ENCODE measurements around the gene PTPRK. TPM values are rescaled to one million over a fixed set of nuclear protein-coding genes. Genes with fewer than 3 reads are reported as not detected.

Gene PTPRK
- total and polyA plus RNA-seq, 2 experiments from 2014 or later: 26.9 to 56.4 TPM

- H3K9me3 Mint-ChIP-seq: no peaks in the 10 kb centered on the region
- Histone ChIP-seq H3K4me2 (no peak overlapping the region), H4K20me1 (replicated peaks; ENCODE audit: insufficient read depth) (no peaks in the 10 kb centered on the region), H3K27ac (ENCODE audit: low read depth) (no peak overlapping the region), H3K36me3 (ENCODE audit: insufficient read depth) (no peaks in the 10 kb centered on the region), H3K27me3 (ENCODE audit: insufficient read depth) (no peaks in the 10 kb centered on the region), H3K79me2 (replicated peaks; ENCODE audit: insufficient read depth) (no peaks in the 10 kb centered on the region), H3K4me3 (no peak overlapping the region), H2AFZ (no peak overlapping the region), H3K9me2 (ENCODE audit: insufficient read depth) (peaks cover 12% of the 10 kb centered on the region), H3K4me1 (ENCODE audit: insufficient read depth) (no peaks in the 10 kb centered on the region), H3F3A (replicated peaks; ENCODE audit: low read depth) (no peaks in the 10 kb centered on the region)
- H3K36me3 Mint-ChIP-seq (ENCODE audit: low read depth): no peaks in the 10 kb centered on the region
- no peak for ATAC-seq
- H3K4me3 Mint-ChIP-seq: no peak overlapping the region
- DNase-seq (ENCODE audit: low spot score): no peak
- TF ChIP-seq STAT1 (IDR thresholded peaks at IDR 0.05; ENCODE audit: unreplicated experiment) (no peak), NANOG (IDR thresholded peaks at IDR 0.05; ENCODE audit: borderline replicate concordance) (no peak), CTCF (conservative IDR thresholded peaks at IDR 0.05; ENCODE audit: low read depth in 2 of 2) (no peak), EZH2phosphoT487 (IDR thresholded peaks at IDR 0.05; ENCODE audit: unreplicated experiment) (no peak), REST (IDR thresholded peaks at IDR 0.05; ENCODE audit: unreplicated experiment) (no peak), ETS1 (IDR thresholded peaks at IDR 0.05) (no peak), ZNF462 (CRISPR knock-in tag; IDR thresholded peaks at IDR 0.05) (no peak), ZNF331 (CRISPR knock-in tag; IDR thresholded peaks at IDR 0.05; ENCODE audit: low read depth) (no peak), JUNB (IDR thresholded peaks at IDR 0.05; ENCODE audit: unreplicated experiment) (no peak), CREB1 (CRISPR knock-in tag; IDR thresholded peaks at IDR 0.05; ENCODE audit: low read depth) (no peak), POLR2AphosphoS5 (IDR thresholded peaks at IDR 0.05; ENCODE audit: low read depth) (no peak)
- H3K27ac Mint-ChIP-seq: no peak overlapping the region
- H3K27me3 Mint-ChIP-seq (ENCODE audit: insufficient read depth, low read depth, poor library complexity): no peaks in the 10 kb centered on the region
- no peaks in the 10 kb centered on the region for H3K4me1 Mint-ChIP-seq
These were observed 574.8 kb downstream of the PTPRK start for GRCh38 chr6:127945434-127946097.
